IPS-18c (cell line): ENCODE data around the gene PABPN1L.
"Not testable (repeated sequence)": the region's sequence is repeated elsewhere in the genome, so short reads cannot be mapped to it uniquely, and the experiment has no call there.

Source experiments
- H3K4me3 ChIP-seq: 2 replicates; pipeline ENCODE4 v1.7.0; 2013; ENCODE audit warnings: low read depth, mild to moderate bottlenecking, low read length, moderate library complexity; ENCODE audit not compliant: insufficient read depth
- H3K9me3 ChIP-seq: one replicate; pipeline ENCODE4 v1.6.1; 2013; ENCODE audit warnings: mild to moderate bottlenecking, low read length, moderate library complexity; ENCODE audit not compliant: control insufficient read depth, insufficient read depth

PABPN1L gene

GRCh38 chr16:88904676-88905365 is 38.4 kb upstream of the PABPN1L start:
- H3K4me3 ChIP-seq = no peak overlapping the region
- no peaks in the 10 kb centered on the region for H3K9me3 ChIP-seq

- no peak overlapping the region for H3K4me3 ChIP-seq
- H3K9me3 ChIP-seq = no peaks in the 10 kb centered on the region
Observed at GRCh38 chr16:88903267-88903666, 36.8 kb upstream of the PABPN1L start.

GRCh38 chr16:88902744-88903143 is 36.3 kb upstream of the PABPN1L start:
- no peak overlapping the region for H3K4me3 ChIP-seq
- H3K9me3 ChIP-seq = no peaks in the 10 kb centered on the region

- H3K4me3 ChIP-seq = no peak overlapping the region
- H3K9me3 ChIP-seq = no peaks in the 10 kb centered on the region
Observed at GRCh38 chr16:88901718-88902337, 35.4 kb upstream of the PABPN1L start.

- H3K4me3 ChIP-seq = no peak overlapping the region
Observed at GRCh38 chr16:88900662-88901052, 34.2 kb upstream of the PABPN1L start.

GRCh38 chr16:88899901-88900661 is 33.6 kb upstream of the PABPN1L start:
- H3K9me3 ChIP-seq = no peaks in the 10 kb centered on the region
- no peak overlapping the region for H3K4me3 ChIP-seq

More at GRCh38 chr16:88900662-88901052, 34.2 kb upstream of the PABPN1L start:
- H3K9me3 ChIP-seq = no peaks in the 10 kb centered on the region

- no peaks in the 10 kb centered on the region for H3K9me3 ChIP-seq
- H3K4me3 ChIP-seq = no peak overlapping the region
Observed at GRCh38 chr16:88897696-88898425, 31.4 kb upstream of the PABPN1L start.

- H3K9me3 ChIP-seq = no peaks in the 10 kb centered on the region
- H3K4me3 ChIP-seq = no peak overlapping the region
Observed at GRCh38 chr16:88896238-88897070, 30.0 kb upstream of the PABPN1L start.

- H3K9me3 ChIP-seq = no peaks in the 10 kb centered on the region
- H3K4me3 ChIP-seq = no peak overlapping the region
Observed at GRCh38 chr16:88895335-88895734, 28.9 kb upstream of the PABPN1L start.

- no peak overlapping the region for H3K4me3 ChIP-seq
- H3K9me3 ChIP-seq = no peaks in the 10 kb centered on the region
Observed at GRCh38 chr16:88894681-88895300, 28.3 kb upstream of the PABPN1L start.

GRCh38 chr16:88894266-88894665 is 27.8 kb upstream of the PABPN1L start:
- H3K9me3 ChIP-seq, H3K4me3 ChIP-seq: not testable (repeated sequence)

- Histone ChIP-seq H3K4me3 (no peak overlapping the region), H3K9me3 (no peaks in the 10 kb centered on the region)
Observed at GRCh38 chr16:88893127-88893968, 26.9 kb upstream of the PABPN1L start.

- no peak overlapping the region for H3K4me3 ChIP-seq
- no peaks in the 10 kb centered on the region for H3K9me3 ChIP-seq
Observed at GRCh38 chr16:88892065-88892464, 25.6 kb upstream of the PABPN1L start.

GRCh38 chr16:88891083-88891482 is 24.6 kb upstream of the PABPN1L start:
- Histone ChIP-seq H3K4me3 (no peak overlapping the region), H3K9me3 (no peaks in the 10 kb centered on the region)

- not testable (repeated sequence) for H3K9me3 ChIP-seq, H3K4me3 ChIP-seq
Observed at GRCh38 chr16:88889702-88890352, 23.4 kb upstream of the PABPN1L start.
